Measurements from ENCODE around the gene NOS1.

Gene NOS1

DNA sequence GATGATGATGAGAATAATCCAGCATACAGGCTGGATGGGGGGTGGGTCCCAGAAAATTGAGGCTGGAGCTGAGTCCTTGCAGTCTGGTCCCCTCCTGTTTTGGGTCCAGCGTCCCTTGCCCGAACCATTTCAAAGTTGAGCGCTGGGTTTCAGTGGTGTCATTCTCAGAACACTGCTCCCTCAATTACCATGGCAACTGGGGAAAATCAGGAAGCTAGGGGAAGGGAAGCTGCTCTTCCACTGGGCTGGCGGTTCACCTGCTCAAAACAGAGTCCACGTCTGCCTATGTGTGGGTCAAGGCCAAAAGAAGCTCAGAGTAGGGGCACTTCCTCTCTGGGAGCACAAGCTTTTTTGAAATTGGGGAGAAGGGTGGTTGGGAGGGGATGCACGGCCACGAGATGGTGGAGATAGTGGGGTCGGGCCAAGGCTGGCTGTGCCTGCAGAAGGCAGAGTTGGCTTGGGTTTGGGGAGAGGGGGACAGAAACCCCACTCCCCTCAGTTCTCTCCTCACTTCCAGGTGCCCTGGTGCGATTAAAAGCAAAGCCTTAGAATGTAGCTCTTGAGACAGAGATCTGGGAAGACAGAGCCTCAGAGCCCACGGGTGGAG is 1.7 kb upstream of the NOS1 start:
- no peak for DNase-seq

DNA sequence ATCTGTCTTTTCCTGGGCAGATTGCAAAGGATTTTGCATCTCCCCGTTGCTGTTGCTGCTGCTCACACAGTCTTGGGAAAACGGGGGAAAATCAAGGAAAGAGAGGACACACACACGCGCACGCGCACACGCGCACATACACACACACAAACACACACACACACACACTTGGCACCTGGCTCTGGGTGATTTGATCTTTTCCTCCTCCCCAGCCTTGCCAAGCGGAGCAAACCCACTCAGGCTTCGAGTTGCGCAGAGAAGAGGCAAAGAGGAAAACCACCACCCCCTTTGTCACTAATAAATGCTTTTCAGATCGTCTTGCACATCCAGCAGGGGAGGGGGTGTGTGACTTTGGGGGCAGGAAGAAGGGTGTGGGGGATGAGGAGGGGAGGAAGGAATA is 965 bp upstream of the NOS1 start:
- DNase-seq = no peak

- DNase-seq = no peak
Observed at GRCh38 chr12:117361905-117362304, 479 bp upstream of the NOS1 start.

DNA sequence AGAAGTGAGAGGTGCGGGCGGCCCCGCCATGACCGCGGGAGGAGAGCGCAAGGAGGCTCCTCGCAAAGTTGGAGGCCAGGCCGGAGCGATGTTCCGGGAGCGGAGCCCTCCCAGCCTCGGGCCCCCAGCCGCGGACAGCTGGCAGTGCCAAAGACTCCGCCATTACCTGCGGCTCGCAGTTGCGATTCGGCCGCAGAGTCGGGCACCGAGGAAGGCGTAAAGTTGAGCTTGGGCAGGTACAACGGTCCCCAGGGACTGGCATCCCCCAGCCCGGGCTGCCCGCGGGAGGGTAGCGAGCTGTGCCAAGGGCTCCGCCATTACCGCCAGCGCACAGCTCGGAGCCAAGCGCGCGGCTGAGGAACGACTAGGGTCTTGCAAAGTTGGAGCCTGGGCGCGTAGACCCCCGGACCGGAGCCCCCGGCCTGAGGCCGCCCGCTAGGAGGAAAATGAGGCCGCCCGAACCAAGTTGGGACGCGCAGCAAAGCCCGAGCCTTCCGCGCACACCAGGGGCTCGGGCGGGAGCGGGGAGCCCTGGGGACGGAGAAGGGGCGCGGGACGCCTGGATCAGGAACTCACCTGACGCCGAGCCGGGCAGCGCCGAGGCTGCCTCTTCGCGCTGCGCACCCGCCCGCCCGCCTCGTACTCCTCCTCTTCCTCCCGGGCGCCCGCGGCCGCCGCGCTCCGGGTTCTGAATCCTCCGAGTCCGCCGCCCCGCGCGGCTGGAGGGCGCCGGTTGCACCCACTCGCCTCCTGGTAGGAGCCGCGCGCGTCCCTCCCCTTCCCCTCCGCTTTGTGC is 677 bp downstream of the NOS1 start:
- DNase-seq = no peak

DNA sequence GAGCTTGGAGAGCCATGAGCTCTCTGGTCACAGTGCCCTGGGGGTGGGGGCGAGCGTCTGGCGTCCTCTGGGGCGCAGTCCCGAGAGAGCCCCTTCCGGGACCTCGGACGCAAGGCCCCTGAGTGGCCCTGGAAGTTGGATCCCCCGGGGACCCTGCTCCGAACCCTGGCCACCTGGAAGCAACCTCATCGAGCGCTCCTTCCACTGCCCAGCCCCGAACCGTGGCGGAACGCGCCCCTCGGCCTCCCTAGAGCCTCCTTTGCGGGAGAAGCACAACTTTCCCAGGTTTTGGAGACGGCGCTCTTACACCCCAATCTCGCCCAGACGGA is 1.2 kb downstream of the NOS1 start:
- DNase-seq = no peak

DNA sequence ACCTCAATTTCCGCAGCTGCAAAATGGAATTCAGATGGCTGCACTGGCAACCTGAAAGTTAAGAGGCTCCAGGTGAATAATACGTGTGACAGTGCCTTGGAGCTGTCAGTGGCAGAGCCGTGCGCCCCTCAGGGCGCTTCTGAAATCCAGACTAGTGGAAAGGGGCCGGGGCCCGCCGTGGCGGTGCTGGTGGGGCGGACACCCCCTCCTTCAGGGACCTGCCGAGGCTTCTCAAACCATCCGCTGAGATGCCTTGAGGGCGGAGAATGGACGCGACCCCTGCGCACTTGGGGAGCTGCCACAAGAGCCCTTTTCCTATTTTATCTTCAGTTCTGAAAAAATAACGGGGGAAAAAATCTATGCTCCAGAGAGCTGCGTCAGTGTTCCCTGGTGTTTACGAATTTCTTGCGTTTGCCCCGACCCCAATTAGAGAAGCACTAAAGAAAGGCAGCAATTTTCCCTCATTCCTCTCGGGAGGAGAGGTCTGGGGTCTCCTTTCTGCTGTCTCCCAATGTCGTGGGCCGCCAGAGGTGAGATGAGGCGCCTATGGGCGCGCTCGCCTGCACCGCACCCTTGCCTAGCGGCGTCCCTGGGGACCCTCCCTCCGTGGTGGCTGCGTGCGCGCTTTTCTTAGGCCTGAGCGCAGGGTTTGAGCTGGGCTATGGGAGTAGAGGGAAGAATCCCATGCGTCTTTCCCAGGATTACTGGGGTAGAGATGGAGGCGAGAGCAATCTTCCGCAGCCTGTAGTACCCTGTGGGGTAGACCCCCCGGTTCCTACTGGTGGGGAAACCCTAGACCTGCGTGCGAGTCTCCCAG is 2.2 kb downstream of the NOS1 start:
- DNase-seq = no peak

DNA sequence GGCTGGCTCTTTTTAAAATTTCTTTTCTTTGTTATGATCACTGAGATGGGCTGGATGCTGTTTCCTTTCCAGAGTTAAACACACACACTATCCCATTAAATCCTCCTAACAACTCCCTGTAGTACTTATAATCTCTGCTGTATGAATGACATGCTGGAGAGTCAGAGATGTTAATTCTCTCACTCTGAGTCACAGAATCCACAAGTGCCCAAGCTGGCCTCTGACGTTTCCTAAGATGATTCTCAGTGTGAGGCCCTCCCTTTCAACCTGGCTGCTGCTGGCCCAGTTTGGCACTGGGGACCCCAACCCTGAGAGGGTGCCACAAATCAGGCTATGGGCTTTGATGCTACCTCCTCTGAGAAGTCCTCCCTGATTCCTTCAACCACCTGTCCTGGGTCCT is 5.4 kb downstream of the NOS1 start:
- DNase-seq = no peak

DNA sequence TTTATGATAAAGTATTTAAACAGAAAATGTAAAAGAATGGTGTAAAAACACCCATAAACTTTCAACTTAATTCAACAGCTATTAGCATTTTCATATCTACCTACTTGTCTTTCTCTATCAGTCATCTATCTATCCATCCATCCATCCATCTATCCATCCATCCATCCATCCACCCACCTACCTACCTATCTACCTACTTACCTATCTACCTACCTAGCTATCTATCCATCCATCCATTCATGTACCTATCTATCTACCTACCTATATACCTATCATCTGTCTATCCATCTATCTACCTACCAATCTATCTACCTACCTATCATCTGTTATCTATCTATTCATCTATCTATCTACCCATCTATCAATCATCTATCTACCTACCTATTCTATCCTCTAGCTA is 8.5 kb downstream of the NOS1 start:
- no peak for DNase-seq

DNA sequence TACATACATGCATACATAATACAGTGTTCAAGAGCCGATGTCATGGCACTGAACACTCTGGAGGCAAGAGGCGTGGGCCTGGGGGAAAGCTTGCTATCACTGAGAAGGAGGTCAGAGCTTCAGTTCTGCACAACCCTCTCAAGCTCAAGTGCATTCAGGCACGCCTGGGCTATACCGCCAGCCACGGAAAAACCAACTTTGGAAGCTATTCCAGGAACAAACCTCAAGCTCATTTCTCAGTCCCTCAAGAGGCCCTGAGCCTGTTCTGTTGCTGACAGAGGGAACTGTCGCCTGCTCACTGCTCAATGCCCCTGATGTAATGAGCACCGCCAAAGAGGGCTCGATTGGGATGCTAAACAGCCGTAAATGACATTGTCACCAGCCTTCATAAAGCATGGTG is 9.2 kb downstream of the NOS1 start:
- no peak for DNase-seq

DNA sequence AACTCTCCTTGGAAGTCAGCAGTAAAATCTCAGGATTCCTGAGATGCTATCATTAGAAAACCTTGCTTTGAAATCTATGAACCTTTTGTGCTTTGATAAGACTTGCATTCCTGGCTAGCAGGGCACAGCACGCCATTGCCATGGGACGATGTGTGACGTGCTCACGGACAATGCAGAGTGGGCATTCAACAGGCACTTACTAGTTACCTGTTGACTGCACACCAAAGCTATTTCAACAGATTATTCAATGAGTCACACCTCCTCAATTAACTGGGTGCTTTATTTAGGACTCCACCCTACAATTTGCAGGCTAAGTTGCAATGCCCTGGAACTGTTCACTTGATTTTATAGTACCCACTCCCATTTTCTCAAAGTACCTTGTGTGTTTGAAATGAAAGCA is 11.3 kb downstream of the NOS1 start:
- DNase-seq = no peak

GRCh38 chr12:117347588-117347987 is 13.8 kb downstream of the NOS1 start:
- DNase-seq = no peak

- DNase-seq = no peak
Observed at GRCh38 chr12:117344716-117345115, 16.7 kb downstream of the NOS1 start.

GRCh38 chr12:117343849-117344248 is 17.6 kb downstream of the NOS1 start:
- DNase-seq = no peak

DNA sequence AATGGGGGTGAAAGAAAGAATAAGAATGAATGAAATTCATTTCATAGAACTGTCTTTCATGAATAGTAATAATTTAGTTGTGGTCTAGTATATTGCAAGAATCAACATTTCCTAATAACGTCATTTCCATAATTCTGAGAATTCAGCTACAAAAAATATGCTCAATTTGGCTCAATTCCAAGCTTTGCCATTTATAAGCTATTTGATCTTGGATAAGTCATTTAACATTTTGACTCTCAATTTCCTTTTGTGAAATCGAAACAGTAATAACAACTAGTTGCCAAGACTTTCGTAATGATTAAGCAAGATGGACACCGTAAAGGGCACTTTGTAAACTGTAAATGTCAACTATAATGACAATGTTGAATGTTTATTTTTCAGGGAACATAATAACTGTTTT is 18.1 kb downstream of the NOS1 start:
- DNase-seq = no peak

DNA sequence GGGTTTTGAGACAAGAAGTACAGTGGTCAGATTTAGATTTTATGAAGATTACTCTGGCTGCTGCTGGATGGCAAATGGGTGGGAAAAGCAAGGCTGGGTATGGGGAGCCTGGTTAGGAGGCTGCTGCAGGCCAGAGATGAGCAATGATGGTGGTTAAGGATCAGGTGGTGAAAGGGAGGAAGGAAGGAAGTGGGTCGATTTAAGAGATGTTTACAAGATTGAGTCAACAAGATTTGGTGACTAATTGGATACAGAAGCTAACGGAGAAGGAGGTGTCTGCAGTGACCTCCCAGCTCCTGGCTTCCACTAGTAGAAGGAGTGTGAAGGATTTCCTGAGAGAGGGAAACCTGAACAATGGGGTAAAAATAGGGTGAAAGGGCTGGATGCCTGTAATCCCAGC is 18.7 kb downstream of the NOS1 start:
- no peak for DNase-seq

DNA sequence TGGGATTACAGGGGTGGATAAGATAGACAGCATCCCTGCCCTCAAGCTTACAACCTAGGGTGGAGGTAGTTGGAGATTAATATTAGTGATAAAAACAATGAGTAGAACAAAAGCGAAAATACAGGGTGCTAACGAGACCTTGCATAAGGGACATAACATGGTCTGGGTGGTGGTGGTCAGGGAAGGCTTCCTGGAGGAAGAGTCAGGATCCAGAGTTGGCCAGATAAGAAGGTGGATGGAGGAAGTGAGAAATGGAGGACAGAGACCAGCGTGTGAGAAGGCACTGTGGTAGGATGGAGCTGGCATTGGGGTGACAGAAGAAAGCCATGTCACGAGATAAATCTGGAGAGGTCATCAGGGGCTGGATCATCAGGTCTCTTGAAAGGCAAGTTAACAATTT is 19.2 kb downstream of the NOS1 start:
- no peak for DNase-seq

DNA sequence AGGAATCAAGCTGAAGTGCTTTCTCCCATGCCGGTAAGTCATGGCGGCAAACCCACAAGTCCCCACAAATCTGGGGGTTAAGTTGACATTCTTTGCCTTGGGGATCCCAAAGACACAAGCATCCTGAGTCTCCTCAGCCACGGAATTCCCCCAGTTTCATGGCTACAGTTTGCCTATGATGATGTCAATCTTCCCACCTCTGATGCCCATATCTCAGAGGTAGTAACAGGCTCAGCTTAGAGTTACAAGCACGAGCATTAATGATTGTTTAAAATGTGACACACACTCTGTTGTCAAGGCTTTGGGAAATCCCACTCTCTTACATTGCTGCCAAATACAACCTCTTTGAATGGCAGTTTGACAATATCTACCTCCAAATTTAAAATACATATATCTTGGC is 22.3 kb downstream of the NOS1 start:
- DNase-seq = no peak

DNA sequence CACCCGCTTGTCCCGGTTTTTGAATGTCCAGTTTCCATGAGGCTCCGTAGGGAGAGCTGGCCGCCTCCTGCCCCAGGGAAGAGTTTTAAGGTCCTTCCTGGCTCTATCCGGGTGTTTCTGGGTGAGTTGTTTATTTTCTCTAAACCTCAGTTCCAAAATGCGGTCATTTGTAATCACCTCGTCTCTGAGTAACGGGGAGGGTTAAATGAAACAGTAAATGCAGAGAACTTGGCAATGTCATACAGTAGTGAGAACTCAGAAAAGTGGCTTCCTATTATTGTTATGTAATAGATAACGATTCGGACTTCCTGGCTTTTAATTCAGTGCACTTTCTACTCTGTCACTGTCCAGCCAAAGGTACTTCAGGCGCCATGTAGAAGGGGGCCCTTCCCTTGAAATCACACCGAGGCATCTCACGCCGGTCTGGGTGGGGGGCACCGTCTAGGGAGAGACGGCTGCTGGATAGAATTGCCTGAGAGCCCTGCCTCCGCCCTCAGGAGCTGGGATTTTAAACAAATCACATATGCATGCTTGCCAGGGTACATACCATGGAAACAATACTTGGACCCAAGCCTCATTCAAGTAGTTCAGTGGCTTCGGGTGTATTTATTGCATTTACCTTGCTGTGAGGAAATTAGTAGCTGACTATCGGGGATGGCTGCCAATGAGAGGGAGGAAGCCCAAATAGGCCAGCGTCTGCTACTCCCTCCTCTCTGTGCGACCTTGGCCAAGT is 26.4 kb downstream of the NOS1 start:
- no peak for DNase-seq

DNA sequence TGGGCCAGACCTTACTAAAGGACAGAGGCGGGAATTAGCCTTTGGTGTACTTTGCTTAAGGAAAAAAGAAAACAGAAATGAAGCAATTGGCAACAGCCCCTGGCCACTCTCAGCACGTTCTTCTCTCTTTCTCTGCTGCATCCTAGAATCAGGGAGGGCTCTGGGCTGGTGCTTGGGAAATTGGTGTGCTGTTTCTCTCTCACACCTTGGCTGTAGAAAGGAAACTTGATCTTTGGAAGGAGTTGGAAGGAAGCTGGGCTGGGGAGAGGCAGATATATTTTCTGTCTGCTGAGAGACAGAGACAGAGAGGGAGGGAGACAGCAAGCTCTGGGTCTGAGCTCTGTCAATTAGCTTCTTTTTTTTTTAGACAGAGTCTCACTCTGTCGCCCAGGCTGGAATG is 27.4 kb downstream of the NOS1 start:
- DNase-seq = no peak

DNA sequence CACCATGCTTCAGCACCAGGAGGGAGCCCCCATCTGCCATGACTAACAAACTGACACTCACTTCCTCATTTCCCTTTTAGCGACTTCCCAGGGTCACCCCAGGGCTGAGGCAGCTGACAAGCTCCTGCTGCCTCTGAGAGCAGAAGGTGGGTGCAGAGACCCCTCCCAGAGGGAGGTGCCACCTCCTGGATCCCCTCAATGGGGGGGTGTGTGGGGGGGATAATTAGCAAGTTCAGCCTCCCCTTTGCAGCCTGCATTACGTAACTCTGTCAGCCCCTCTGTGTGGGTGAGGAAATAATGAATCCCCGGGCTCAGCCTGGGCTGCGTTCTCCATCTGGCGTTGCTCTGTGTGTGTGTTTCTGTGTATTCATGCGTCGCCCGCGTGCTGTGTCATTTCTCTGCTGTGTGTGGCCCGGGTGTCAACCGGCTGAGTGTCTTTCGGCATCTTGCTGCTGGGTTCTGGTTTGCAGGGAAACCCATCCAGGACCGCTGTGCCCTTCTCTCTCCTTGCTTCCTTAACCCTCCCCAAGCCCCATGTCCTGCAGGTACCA is 28.0 kb downstream of the NOS1 start:
- DNase-seq = no peak

- no peak for DNase-seq
Observed at GRCh38 chr12:117331691-117332090, 29.7 kb downstream of the NOS1 start.

- no peak for DNase-seq
Observed at GRCh38 chr12:117330441-117331113, 30.8 kb downstream of the NOS1 start.

- no peak for DNase-seq
Observed at GRCh38 chr12:117329756-117330155, 31.7 kb downstream of the NOS1 start.

Measured in activated CD4-positive, alpha-beta T cell treated with anti-CD3 and anti-CD28 coated beads, Interleukin-2, amount 50 U/mL, for 4 hours (primary cell).